Thyroid gland (tissue), 4 donors: Measurements from ENCODE around the gene HSPH1.

Experiments used
- POLR2A ChIP-seq, 2 donors: fragments of 450-650 bp; IDR thresholded peaks; one replicate each; pipeline ENCODE4 v1.6.1; 2017; ENCODE audit warnings: antibody characterized with exemption in 2 of 2, mild to moderate bottlenecking in 2 of 2, moderate library complexity in 1 of 2
- TF ChIP-seq, protein P1 (sequence below), 6 experiments: fragments of 200-600 bp in 3 of 6; fragments of 450-650 bp in 3 of 6; sonication (generic) in 3 of 6; IDR thresholded peaks; one replicate each; pipeline ENCODE4 v1.5.1; 2016 to 2019; ENCODE audit warnings: antibody characterized with exemption in 6 of 6, mild to moderate bottlenecking in 2 of 6, inconsistent platforms in 1 of 6, moderate library complexity in 1 of 6

DNA sequence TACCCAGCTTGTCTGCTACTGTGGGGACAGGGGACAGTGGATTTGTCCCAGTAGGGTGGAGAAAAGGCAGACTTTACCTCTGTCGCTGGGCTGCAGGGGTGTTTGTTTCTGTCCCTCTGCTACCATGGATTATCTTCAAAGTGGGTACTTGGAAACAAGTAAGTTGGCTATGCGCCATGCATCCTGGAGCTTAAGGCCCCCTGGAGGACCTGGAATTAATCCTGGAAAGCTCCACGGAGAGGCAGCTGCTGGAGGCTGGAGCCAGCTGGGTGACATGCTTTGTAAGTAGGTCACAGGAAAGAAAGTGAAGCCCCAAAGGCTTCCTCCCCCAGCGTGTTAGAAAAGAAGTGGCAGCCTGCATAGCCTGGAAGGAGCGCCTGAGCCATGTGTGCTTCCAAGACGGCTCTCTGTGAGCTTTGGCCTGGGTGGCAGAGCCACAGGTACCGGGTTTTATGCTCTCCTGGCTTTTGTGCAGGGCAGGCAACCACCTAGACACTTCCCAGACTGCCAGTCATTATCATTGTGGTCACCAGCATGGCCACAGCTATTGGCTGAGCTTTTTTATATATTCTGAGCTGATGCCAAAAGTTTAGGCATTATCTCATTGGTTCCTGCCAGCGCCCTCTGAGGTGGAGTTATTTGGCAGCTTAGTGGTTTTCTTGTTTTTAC lies 47.6 kb upstream of the HSPH1 start:
- TF ChIP-seq, protein P1, sequence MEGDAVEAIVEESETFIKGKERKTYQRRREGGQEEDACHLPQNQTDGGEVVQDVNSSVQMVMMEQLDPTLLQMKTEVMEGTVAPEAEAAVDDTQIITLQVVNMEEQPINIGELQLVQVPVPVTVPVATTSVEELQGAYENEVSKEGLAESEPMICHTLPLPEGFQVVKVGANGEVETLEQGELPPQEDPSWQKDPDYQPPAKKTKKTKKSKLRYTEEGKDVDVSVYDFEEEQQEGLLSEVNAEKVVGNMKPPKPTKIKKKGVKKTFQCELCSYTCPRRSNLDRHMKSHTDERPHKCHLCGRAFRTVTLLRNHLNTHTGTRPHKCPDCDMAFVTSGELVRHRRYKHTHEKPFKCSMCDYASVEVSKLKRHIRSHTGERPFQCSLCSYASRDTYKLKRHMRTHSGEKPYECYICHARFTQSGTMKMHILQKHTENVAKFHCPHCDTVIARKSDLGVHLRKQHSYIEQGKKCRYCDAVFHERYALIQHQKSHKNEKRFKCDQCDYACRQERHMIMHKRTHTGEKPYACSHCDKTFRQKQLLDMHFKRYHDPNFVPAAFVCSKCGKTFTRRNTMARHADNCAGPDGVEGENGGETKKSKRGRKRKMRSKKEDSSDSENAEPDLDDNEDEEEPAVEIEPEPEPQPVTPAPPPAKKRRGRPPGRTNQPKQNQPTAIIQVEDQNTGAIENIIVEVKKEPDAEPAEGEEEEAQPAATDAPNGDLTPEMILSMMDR (IDR thresholded peaks at IDR 0.05), result no peak
- TF ChIP-seq POLR2A (IDR thresholded peaks at IDR 0.05), result no peak
